HG03558 (cell line): ENCODE results near the gene CCT5.
A peak's percentile ranks its signal among the peaks of the same experiment; 100 is the strongest.

Experiments
- ATAC-seq: cut with Tn5 transposase; IDR thresholded peaks from one replicate; pipeline ENCODE4 v1.9.1; 2021; ENCODE audit warnings: moderate number of reproducible peaks; ENCODE audit not compliant: unreplicated experiment; ENCODE audit errors: extremely low read depth

Gene CCT5

DNA sequence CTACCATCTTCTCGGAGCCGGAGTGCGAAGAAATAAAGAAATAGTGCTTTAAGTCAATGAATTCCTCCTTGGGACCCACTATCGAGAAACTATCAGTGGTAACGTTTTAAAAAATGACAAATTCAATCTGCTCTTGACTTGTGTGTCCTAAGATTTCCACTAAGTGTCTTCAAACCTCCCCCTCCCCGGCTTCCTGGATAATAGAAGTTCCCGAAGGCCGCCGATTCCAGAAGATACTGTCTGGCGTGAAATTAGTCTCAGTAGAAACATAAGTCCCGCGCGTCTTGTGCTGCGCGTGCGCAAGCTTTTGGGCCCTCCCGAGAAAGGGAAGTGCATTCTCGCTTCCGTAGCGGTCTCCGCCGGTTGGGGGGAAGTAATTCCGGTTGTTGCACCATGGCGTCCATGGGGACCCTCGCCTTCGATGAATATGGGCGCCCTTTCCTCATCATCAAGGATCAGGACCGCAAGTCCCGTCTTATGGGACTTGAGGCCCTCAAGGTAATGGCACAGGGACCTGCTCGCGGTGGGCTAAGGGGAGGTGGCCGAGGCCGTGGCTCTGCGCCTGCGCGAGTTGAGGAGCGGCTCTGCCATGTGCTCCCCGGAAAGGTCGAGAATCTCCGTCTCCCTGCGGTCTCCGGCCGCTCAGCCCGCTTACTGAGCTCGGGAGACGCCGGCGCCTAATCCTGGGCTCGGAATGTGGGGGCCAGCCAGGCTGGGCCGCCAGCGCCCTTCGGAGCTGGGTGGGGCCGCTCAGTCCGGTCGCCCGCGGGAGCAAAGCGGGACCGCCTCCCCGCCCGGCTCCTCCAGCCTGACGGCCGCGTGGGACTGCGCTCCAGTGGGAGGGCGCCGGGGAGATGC lies at the start of gene CCT5:
Gene CCT5, plus strand, starts transcription at position 333 of the 858 bp plus-strand sequence. Its CDS starts 61 bp downstream, at position 394.
- peak; percentile 74 for ATAC-seq

DNA sequence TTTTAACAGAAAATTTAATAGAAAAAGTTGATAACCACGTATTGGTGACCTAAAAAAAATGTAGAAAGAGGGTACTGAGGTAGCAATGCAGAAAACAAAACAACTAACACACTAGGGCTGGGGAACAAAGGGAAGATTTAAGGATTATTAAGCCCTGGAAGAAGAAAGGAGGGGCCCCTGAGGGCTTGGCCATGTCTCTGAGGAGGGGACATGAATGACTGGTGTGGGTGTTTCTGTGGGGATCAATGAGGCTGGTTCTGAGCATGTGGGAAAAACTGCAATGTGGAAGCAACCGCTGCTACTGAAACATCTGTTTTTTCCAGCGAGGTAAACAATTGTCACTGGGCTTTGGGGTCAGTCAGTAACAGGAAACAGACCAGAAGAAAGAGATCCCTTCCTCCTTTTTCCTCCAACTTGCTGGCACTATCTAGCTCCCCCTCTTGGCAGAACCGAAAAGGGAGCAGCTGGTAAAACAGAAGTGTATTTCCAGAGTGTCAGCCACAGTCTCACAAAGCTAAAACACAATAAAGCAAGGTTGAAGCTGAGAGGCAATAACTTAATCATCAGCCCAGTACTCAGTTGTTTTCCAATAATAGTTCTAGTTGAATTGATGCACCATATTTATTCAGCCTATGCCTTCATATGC lies 48.7 kb upstream of the CCT5 start:
- no peak for ATAC-seq

DNA sequence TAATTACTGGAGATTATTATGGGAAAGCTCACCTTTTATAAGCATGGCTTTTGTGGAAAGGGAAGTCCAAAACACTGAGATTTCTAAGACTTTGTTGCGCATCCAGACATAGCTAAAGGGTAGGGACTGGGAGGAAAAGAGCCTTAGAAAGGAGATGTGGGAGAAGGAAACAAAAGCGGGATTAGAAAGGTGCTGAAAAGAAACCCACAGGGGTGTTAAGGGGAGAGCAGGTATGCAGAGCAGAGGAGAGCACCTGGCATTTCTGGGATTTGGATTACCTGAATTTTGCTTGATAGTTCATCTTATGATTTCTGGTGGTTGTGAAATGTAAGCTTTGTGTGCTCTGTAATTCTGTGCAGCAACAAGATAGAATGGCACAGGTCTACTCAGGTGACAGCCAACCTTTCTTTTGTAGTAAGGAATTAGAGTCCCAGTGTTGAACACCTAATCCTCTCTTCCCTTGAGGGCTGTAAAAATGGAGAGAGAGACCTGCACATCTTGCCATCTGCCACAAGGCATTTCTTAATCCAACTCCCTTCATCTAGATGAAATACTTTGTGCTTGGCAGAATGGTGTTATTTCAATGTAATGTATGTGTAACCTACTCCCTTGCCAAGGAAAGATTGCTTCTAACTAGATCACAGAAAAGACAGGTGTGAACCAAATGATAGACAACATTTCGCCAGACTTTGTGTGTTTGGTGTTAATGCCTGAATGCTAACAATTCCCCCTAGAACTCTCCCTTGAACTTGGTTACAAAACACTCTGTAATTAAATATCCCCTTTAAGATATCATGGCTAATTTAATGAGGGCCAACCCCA lies 47.8 kb upstream of the CCT5 start:
- ATAC-seq, result no peak

DNA sequence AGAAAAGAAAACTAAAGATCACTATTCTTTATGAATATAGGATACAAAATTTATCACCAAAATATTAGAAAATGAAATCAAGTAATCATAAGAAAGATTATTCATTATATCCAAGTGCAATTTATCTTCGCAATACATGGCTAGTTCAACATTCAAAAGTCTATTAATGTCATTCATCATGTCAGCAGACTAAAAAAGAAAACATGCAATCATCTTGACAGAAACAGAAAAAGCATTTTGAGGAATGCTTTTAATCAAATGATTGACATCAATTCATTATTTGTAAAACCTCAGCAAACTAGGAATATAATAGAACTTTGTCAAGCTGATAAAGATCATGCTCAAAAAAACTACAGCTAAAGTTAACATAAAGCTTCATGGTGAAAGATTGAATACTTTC lies 41.1 kb upstream of the CCT5 start:
- no peak for ATAC-seq

DNA sequence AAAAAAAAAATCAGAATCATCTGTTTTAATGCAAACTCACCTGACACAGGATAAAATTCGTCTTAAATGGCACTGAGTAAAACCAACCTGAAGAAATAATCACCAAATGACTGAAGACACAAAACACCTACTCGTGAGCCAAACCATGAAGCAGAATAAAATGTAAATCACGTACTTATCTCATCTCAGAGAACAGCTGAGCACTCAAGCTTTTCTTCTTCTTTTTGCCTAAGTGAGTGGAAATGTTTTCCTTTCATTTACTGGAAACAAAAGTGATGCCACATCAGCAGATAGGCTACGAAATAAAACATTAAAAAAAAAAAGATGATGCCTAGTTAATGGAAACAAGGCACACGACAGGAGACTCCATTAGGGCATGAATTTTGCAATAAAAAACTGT lies 36.8 kb upstream of the CCT5 start:
- no peak for ATAC-seq

DNA sequence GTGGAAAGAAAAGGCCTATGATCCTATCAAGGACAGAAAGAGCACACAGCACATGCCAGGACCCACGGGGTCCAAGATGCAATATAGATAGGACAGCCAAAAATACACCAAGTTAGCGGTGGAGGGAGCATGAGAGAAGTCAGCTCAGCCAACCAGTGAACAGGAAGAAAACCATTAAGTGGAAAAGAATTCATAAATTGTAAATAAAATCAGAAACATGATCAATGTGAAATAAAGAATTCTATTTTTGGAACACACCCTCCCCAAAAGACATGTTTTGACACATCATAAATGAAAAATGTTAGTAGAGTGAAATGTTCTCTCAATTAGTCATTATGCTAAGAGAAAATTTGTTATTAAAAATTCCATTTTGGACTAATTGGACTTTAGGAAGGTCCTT lies 36.0 kb upstream of the CCT5 start:
- ATAC-seq, result no peak

DNA sequence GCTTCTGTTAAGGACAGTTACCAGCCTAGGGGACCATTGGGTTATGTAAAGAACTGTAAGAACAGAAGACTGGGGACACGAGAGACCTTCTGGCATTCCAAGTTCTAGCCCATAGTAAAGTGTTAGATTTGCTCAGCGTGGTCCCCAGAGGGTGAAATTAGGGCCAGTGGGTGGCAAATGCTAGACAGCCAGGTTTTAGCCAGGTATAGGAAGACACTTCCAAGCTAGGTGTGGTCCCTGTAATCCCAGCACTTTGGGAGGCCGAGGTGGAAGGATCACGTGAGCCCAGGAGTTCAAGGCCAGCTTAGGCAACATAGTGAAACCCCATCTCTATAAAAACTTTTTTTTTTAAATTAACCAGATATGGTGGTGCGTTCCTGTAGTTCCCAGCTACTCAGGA lies 34.7 kb upstream of the CCT5 start:
- no peak for ATAC-seq

DNA sequence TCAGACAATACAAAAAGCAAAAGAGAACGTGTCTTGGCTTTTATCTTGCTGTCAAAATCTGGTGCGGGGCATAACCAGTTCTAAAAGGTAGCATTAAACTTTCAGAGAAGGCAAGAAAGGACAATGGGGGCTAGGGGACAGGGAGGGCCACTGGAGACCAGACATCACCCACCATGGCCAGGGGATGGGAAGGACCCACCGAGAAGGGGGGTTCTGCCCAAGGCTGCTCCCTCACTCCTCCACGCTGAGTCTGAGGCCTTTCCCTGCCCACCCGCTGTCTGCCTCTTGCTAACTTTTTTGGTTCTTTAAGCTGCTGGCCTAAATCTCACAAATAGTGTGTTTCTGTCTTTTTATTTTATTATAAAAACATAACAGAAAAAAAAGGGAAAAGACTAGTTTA lies 34.0 kb upstream of the CCT5 start:
- ATAC-seq, result no peak

DNA sequence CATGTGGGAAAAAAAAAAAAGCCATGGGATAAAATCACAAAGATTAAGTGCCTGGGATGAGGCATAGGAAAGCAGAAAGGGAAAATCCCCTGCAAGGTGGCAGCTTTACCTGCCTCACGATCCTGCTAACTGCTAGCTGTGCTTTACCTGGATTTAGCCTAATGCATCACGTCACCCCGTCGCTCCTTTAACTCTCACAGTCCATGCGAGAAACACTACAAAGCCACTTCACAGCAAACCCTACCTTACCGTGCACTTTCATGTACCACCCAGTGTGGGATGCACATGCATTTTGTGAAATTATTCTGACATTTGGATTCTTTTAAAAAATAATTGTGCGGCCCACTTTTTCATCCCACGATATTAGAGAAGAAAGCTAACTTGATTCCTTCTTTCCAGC lies 31.4 kb upstream of the CCT5 start:
- no peak for ATAC-seq

DNA sequence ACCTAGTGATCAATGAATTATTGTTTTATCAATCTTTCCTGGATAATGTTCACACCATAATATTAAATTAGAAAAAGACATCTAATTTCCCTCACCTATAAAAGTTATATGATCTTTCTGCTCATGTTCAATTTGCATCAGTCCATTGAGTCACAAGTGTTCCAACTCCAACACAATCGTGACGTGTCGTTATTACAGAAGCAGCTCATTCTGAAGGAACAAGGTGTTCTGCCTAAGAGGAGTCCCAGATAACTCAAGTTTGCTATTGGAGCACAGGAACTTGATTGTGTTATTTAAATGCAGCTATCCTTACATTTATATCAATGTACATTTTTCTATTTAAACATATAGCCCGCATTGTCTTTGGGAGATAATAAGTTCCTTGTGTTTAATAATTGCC lies 31.0 kb upstream of the CCT5 start:
- no peak for ATAC-seq

DNA sequence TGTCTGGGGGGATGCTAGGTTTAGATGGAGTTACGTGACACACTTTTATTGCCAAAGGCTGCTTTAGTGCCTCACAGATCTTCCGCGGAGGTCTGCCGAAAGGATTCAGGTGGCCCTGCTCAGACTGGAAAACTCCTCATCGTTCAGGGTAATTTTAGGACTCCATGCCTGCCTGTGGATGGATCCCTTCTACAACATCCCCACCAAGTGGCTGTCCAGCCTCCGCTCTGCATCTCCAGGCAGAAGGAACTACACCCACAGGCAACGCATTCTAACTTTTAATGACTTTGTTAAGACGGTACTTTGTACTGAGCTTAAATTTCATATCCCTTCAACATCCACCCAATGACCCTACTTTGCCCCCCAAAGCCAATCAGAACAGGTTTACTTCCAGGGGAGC lies 29.8 kb upstream of the CCT5 start:
- ATAC-seq, result no peak

DNA sequence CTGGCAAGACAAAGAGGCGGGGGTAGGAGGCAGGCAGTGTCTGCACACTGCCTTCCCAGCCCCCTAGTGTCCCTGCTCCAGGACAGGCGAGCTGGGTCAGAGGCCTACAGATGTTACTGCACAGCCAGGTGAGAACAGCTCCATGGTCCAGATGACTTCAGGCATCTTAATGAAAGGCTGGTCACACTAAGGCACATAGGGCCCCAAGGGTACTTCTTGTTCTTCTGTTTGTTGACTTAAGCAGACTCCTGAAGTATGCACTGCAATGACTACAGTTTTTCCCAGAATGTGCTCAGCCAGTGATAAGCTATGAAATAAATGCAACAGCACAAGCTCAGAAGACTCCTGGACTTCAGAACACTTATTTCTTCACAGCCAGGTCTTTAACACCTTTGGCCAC lies 27.8 kb upstream of the CCT5 start:
- ATAC-seq, result no peak

DNA sequence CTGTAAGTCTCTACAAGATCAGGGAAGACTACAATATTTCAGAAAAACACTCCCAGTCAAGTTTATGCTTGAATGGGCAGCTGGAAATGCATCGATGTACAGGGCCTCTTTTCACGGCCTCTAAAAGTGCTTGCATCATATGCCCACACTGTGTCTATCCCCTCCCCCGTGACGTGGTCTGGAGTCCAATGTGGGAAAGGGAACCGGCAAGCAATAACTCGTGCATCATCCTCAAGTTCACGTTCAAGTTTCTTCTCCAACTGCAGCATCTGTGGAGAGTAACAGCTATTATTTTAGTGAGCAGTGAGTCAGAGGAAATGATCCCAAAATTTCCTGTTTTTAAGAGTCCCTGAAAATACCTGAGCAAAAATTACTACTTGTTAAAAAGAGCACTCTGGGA lies 22.7 kb upstream of the CCT5 start:
- no peak for ATAC-seq

DNA sequence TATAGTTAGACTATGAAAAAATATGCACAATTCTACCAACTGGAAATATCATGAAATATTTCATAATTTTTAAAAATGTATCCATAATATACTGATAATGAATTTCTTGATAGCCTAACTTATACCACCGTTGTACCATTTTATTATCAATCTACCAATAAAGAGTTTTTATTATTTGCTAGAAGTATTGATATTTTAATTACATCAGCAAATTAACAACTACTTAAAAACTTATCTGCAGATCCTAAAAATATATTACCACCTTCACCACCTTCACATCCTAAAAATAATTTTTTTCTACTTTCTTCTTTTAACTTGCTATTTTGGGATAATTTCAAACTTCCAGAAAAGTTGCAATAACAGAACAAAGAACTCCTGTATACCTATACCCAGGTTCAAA lies 21.8 kb upstream of the CCT5 start:
- no peak for ATAC-seq

DNA sequence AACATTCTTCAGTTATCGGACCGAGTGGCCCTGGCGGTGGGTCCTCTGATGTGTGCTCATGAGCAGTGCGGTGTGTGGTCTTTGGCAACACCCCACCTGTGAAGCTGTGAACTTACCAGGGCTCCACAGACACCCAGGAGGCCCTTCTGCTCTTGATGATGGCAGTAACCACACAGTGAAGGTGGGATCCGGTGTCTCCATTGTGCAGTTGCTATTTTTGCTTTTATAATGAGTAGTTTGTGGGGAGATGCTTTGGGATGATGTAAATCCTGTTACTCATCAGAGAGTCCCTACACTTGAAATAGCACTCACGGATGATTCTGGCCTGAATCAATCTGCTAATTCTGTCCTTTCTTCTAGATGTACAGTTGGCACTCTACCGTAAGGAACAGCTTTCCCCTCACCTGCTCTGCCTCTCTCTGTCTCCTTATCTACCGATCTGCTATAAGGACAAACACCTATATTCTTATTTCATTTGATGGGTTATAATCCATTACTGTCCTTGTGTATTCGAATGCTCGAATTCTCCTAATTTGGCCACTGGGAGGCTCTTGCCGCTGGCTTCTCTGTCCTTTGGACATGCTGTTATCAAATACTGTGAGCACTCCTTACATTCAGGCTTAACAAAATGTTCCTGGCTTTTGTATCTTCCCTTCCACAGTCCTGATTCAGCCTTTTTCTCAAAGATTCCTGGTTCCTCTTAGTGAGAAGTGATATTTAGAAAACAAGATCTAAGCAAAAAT lies 20.6 kb upstream of the CCT5 start:
- ATAC-seq, result no peak

DNA sequence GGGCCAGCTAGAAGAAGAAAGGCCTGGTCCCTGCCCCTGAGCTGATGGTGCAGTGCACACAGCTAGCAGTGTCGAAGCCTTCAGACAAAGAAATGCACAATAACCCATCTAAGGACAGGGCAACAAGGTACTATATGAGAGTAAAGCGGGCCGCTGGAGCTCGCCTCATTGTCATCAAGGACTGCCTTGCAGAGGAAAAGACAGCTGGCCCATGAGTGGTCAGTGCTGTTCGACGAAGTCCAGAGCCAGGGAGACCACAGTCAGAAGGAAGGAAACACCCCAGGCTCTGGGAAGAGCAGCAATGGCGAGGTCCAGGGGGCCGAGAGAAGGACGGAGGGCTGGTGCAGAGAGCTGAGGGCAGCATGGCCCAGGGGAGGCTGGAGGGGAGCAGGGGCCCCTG lies 17.7 kb upstream of the CCT5 start:
- ATAC-seq, result no peak

DNA sequence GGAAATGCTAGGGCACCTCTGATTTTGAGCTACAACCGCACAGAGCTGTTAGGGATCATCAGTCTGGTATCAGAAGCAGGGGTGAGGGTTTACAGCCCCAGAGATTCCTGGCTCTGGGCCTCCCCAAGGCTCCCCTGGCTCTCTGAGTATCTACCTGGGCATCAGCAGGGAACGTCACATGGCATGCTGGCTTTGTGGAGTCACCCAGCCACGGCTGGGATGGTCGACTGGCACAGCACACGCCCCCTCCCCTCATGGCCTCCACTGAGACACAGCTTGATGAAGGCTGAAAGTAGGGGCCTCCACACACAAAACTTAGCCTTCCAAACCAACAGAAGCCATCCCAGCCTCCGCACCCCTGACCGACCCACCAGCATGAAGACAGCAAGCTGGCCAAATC lies 17.1 kb upstream of the CCT5 start:
- no peak for ATAC-seq

DNA sequence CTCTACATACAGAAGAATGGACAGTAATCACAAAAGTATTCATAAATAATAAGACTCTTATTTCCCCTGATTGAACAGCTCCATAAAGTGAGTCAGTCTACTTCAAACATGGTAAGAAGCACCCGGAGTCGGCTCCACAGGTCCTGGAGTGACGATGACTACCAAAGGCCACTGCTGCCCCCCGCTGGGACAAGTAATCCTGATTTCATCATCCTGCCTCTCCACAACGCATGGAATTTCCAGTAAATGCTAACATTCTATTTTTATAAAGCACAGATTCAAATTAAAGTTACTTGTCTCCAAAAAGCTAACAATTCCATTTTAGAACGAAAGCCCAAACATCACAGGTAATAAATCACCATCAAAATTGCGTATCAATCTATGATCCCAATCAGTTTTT lies 16.6 kb upstream of the CCT5 start:
- ATAC-seq, result no peak

DNA sequence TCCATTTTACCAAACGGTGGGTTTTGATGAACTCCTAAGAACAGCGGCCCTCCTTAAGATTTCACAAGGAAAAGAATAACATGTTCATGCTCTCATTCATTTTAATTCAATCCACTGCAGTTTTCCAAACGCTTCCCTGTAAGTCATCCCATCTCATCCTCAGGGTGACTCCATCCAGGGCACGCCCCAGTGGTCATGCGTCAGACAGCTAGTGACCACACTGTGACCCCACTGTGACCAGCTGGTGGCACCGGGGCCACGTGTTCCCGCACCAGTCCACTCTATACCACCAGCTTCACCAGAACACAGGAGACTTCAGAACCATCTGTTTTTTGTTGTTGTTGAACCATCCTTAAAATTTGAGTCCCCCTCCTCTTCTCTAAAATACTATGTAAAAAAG lies 14.7 kb upstream of the CCT5 start:
- no peak for ATAC-seq

DNA sequence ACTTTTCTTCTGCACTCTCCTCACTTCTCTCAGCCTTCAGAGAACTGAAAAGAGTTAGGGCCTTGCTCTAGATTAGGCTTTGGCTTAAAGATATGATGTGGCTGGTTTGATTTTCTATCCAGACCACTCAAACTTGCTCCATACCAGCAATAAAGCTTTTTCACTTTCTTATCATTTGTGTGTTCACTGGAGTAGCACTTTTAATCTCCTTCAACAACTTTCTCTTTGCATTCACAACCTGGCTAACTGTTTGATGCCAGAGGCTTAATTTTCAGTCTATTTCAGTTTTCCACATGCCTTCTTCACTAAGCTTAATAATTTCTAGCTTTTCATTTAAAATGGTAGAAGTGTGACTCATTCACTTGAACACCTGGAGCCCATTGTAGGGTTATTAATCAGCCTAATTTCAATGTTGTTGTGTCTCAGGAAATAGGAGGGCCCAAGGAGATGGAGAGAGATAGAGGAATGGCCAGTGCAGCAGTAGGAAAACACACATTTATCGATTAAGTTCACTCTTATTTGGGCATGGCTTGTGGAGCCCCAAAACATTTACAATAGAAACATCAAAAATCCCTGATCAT lies 6.3 kb upstream of the CCT5 start:
- ATAC-seq, result peak; percentile 47
